SK-N-SH treated with all-trans-retinoic acid at 6 μM for 48 hours (cell line): ENCODE data around the gene TXNDC12.
"Not testable (repeated sequence)": the region's sequence is repeated elsewhere in the genome, so short reads cannot be mapped to it uniquely, and the experiment has no call there.

Experiments used
- ATAC-seq: fragments of 200-7000 bp; cut with Tn5 transposase; 3 replicates; pipeline ENCODE4 v1.9.1; 2020; ENCODE audit warnings: mild to moderate bottlenecking, moderate library complexity
- ARNTL ChIP-seq: fragments of 450-650 bp; formaldehyde crosslinking; IDR thresholded peaks from 2 replicates; pipeline ENCODE4 v1.5.0; 2020; ENCODE audit warnings: low read depth, mild to moderate bottlenecking, moderate library complexity, borderline replicate concordance
- BACH2 ChIP-seq: fragments of 250-450 bp; sonication (Bioruptor Pico); IDR thresholded peaks from 2 replicates; pipeline ENCODE4 v1.9.0; 2021; ENCODE audit warnings: mild to moderate bottlenecking, borderline replicate concordance
- CREB5 ChIP-seq: fragments of 250-450 bp; sonication (Bioruptor Pico); IDR thresholded peaks from 2 replicates; pipeline ENCODE4 v1.5.1; 2020; ENCODE audit warnings: low read depth, mild to moderate bottlenecking, moderate library complexity
- CSDC2 ChIP-seq: fragments of 250-450 bp; sonication (Bioruptor Pico); IDR thresholded peaks from 2 replicates; pipeline ENCODE4 v1.5.0; 2020; ENCODE audit warnings: mild to moderate bottlenecking, moderate library complexity
- ESRRG ChIP-seq: fragments of 250-450 bp; sonication (Bioruptor Pico); IDR thresholded peaks from 2 replicates; pipeline ENCODE4 v1.6.1; 2021; ENCODE audit warnings: mild to moderate bottlenecking
- GLIS3 ChIP-seq: fragments of 250-450 bp; sonication (Bioruptor Pico); IDR thresholded peaks from 2 replicates; pipeline ENCODE4 v1.5.0; 2020; ENCODE audit warnings: mild to moderate bottlenecking, moderate library complexity
- ISL1 ChIP-seq: fragments of 250-450 bp; sonication (Bioruptor Pico); IDR thresholded peaks from 2 replicates; pipeline ENCODE4 v2.1.2; 2022; ENCODE audit warnings: mild to moderate bottlenecking, moderate library complexity
- OSR1 ChIP-seq: fragments of 250-450 bp; sonication (Bioruptor Pico); IDR thresholded peaks from 2 replicates; pipeline ENCODE4 v1.8.0; 2022; ENCODE audit warnings: moderate library complexity, mild to moderate bottlenecking, inconsistent platforms
- PPARA ChIP-seq: fragments of 250-450 bp; sonication (Bioruptor Pico); IDR thresholded peaks from 2 replicates; pipeline ENCODE4 v1.5.0; 2020; ENCODE audit warnings: mild to moderate bottlenecking, borderline replicate concordance
- RARB ChIP-seq: fragments of 250-450 bp; sonication (Bioruptor Pico); IDR thresholded peaks from 2 replicates; pipeline ENCODE4 v1.8.0; 2021; ENCODE audit warnings: mild to moderate bottlenecking, moderate library complexity
- SNAI2 ChIP-seq: fragments of 250-450 bp; sonication (Bioruptor Pico); IDR thresholded peaks from 2 replicates; pipeline ENCODE4 v1.5.0; 2020; ENCODE audit warnings: mild to moderate bottlenecking, moderate library complexity
- TCF4 ChIP-seq: fragments of 250-450 bp; sonication (Bioruptor Pico); IDR thresholded peaks from 2 replicates; pipeline ENCODE4 v1.8.0; 2021; ENCODE audit warnings: mild to moderate bottlenecking, moderate library complexity, borderline replicate concordance
- TOX ChIP-seq: fragments of 250-450 bp; sonication (Bioruptor Pico); IDR thresholded peaks from 2 replicates; pipeline ENCODE4 v1.8.0; 2021; ENCODE audit warnings: mild to moderate bottlenecking, moderate library complexity, borderline replicate concordance
- TSHZ2 ChIP-seq: fragments of 250-450 bp; sonication (Bioruptor Pico); IDR thresholded peaks from 2 replicates; pipeline ENCODE4 v1.5.0; 2020; ENCODE audit warnings: mild to moderate bottlenecking, moderate library complexity
- ZC3H10 ChIP-seq: fragments of 250-450 bp; sonication (Bioruptor Pico); IDR thresholded peaks from 2 replicates; pipeline ENCODE4 v1.5.1; 2021; ENCODE audit warnings: mild to moderate bottlenecking, moderate library complexity
- ZFP3 ChIP-seq: fragments of 250-450 bp; sonication (Bioruptor Pico); IDR thresholded peaks from 2 replicates; pipeline ENCODE4 v1.5.0; 2020; ENCODE audit warnings: mild to moderate bottlenecking, moderate library complexity
- ZNF70 ChIP-seq: fragments of 450-650 bp; formaldehyde crosslinking; IDR thresholded peaks from 2 replicates; pipeline ENCODE4 v1.5.0; 2020; ENCODE audit warnings: mild to moderate bottlenecking, moderate library complexity
- ZNF8 ChIP-seq: fragments of 450-650 bp; formaldehyde crosslinking; IDR thresholded peaks from 2 replicates; pipeline ENCODE4 v1.5.0; 2020; ENCODE audit warnings: mild to moderate bottlenecking, moderate library complexity
- TF ChIP-seq, protein P1 (sequence below): fragments of 250-450 bp; sonication (Bioruptor Pico); IDR thresholded peaks from 2 replicates; pipeline ENCODE4 v1.8.0; 2021; ENCODE audit warnings: low read depth, mild to moderate bottlenecking, moderate library complexity, borderline replicate concordance
- TF ChIP-seq, protein P2 (sequence below): fragments of 250-450 bp; sonication (Bioruptor Pico); IDR thresholded peaks from 2 replicates; pipeline ENCODE4 v1.8.0; 2020; ENCODE audit warnings: mild to moderate bottlenecking, moderate library complexity, borderline replicate concordance

The TXNDC12 gene

DNA sequence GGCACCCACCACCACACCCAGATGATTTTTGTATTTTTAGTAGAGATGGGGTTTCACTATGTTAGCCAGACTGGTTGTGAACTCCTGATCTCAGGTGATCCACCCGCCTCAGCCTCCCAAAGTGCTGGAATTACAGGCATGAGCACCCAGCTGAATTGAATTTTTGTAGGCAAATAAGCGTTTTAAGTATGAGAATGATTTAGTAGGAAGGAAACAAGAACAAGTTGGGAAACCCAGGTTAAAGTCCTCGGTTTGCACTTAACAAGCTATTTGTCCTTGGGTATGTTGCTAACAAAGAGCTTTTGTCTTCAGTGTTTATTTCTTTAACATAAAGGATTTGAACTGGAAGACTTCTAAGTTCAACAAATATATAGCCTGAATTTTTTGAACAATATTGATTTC is 25.0 kb upstream of the TXNDC12 start (continued):
- no peak for TF ChIP-seq ISL1 (CRISPR knock-in tag)
- no peak for TF ChIP-seq TOX (CRISPR knock-in tag)
- no peak for TF ChIP-seq OSR1 (CRISPR knock-in tag)
- no peak for TF ChIP-seq CREB5
- no peak for TF ChIP-seq ESRRG (CRISPR knock-in tag)
- TF ChIP-seq, protein P1, sequence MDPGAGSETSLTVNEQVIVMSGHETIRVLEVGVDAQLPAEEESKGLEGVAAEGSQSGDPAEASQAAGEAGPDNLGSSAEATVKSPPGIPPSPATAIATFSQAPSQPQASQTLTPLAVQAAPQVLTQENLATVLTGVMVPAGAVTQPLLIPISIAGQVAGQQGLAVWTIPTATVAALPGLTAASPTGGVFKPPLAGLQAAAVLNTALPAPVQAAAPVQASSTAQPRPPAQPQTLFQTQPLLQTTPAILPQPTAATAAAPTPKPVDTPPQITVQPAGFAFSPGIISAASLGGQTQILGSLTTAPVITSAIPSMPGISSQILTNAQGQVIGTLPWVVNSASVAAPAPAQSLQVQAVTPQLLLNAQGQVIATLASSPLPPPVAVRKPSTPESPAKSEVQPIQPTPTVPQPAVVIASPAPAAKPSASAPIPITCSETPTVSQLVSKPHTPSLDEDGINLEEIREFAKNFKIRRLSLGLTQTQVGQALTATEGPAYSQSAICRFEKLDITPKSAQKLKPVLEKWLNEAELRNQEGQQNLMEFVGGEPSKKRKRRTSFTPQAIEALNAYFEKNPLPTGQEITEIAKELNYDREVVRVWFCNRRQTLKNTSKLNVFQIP (CRISPR knock-in tag) = no peak
- no peak for TF ChIP-seq SNAI2 (CRISPR knock-in tag)
- TF ChIP-seq, all 23 proteins: peak for 0

DNA sequence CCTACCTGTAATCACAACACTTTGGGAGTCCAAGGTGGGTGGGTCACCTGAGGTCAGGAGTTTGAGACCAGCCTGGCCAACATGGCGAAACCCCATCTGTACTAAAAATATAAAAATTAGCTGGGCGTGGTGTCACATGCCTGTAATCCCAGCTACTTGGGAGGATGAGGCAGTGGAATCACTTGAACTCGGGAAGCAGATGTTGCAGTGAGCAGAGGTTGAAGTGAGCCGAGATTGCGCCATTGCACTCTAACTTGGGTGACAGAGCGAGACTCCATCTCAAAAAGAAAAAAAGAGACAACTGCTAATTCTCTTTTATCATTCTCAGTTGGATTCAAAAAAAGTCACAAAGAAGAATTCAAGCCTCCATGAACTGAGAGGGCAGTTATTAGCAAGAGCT is 22.3 kb upstream of the TXNDC12 start:
- ATAC-seq = not testable (repeated sequence)

GRCh38 chr1:52072291-52072690 is 17.3 kb upstream of the TXNDC12 start:
- TF ChIP-seq CREB5 (no peak), OSR1 (CRISPR knock-in tag) (no peak), SNAI2 (CRISPR knock-in tag) (no peak), TCF4 (CRISPR knock-in tag) (no peak), BACH2 (CRISPR knock-in tag) (no peak), ZFP3 (CRISPR knock-in tag) (no peak), GLIS3 (CRISPR knock-in tag) (no peak), RARB (CRISPR knock-in tag) (no peak), TSHZ2 (CRISPR knock-in tag) (no peak), ZC3H10 (no peak), ESRRG (CRISPR knock-in tag) (no peak), CSDC2 (CRISPR knock-in tag) (no peak), ARNTL (CRISPR knock-in tag) (no peak), PPARA (CRISPR knock-in tag) (no peak), ZNF8 (CRISPR knock-in tag) (no peak)
- TF ChIP-seq, protein P2, sequence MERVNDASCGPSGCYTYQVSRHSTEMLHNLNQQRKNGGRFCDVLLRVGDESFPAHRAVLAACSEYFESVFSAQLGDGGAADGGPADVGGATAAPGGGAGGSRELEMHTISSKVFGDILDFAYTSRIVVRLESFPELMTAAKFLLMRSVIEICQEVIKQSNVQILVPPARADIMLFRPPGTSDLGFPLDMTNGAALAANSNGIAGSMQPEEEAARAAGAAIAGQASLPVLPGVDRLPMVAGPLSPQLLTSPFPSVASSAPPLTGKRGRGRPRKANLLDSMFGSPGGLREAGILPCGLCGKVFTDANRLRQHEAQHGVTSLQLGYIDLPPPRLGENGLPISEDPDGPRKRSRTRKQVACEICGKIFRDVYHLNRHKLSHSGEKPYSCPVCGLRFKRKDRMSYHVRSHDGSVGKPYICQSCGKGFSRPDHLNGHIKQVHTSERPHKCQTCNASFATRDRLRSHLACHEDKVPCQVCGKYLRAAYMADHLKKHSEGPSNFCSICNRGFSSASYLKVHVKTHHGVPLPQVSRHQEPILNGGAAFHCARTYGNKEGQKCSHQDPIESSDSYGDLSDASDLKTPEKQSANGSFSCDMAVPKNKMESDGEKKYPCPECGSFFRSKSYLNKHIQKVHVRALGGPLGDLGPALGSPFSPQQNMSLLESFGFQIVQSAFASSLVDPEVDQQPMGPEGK (CRISPR knock-in tag) = no peak
- ATAC-seq = no peak

DNA sequence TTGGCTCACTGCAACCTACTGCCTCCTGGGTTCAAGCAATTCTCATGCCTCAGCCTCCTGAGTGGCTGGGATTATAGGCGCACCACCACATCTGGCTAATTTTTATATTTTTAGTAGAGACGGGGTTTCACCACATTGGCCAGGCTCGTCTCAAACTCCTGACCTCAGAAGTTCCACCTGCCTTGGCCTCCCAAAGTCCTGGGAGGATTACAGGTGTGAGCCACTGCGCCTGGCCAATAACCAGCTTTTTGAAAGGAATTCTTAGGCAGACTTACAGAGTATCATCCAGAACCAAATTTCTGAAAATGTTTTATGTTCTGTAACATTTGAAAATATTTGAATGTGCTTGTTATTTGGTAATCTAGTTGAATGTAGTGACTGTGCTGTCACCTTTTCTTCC is 15.7 kb upstream of the TXNDC12 start:
- ATAC-seq = no peak
- no peak for TF ChIP-seq ZNF70 (CRISPR knock-in tag)
- TF ChIP-seq PPARA (CRISPR knock-in tag) = no peak
- no peak for TF ChIP-seq TSHZ2 (CRISPR knock-in tag)
- no peak for TF ChIP-seq CREB5
- no peak for TF ChIP-seq CSDC2 (CRISPR knock-in tag)
- no peak for TF ChIP-seq ARNTL (CRISPR knock-in tag)
- TF ChIP-seq GLIS3 (CRISPR knock-in tag) = no peak
- no peak for TF ChIP-seq ZFP3 (CRISPR knock-in tag)
- TF ChIP-seq, protein P2 (CRISPR knock-in tag) = no peak
- TF ChIP-seq ZC3H10 = no peak
